A549 treated with Mapracorat at 1 μM for 4 hours (cell line): ENCODE results near the gene HSPA1A. TPM values are rescaled to one million over a fixed set of nuclear protein-coding genes. Genes with fewer than 3 reads are reported as not detected.

Source experiments
- total RNA-seq: library from RNA; stranded (reverse); fragments of 200-300 nt; extraction: Qiagen RNA extraction; gene quantifications from 5 replicates; pipeline ENCODE4 v1.2.3, GENCODE V29; 2022

HSPA1A gene
- 132 to 252 TPM (median 194 TPM) in 5 replicates for total RNA-seq

GRCh38 chr6:31815025-31815838 is at the start of gene HSPA1A, which contains the start of gene HSPA1L:
Gene HSPA1A (plus strand): TSS chr6:31815543. CDS start chr6:31815757, 214 bp downstream.
Gene HSPA1L (minus strand): TSS chr6:31815283. CDS start chr6:31811972, 3,311 bp downstream.

DNA sequence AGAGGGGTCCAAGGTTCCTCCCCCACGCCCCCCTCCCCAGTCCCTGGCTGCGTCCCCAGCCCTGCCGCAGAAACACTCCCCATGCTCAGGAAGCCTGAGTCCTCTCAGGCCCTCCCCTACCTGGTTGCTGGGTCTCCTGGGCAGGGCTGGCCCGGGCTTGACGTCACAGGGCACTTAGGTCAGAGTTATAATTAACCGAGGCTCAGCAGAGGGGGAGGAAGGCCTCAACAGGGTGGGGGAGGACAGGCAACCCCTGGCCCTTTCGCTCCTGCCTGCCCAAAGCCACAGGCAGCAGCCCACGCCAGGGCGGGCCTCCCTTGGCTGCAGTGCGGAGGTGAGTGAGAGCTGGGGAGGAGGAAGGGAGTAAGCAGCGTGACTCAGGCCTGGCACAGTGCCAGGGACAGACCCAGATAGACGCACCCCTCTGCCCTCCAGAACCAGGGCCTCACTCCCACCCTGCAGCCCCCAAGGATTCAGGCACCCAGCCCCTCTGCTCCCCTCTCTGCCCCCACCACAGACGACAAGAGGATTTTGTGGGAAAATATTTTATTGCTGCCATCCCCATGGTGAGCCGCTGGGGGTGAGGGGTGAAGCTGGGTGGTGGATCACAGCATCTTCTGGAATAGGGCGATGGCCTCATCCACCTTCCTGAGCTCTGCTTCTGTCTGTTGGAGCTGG is 38.2 kb upstream of the HSPA1A start, which contains the start of gene VWA7:
Gene VWA7 (minus strand): TSS at position 340 of the 678 bp plus-strand sequence. CDS start 549 bp downstream, outside the sequence.

DNA sequence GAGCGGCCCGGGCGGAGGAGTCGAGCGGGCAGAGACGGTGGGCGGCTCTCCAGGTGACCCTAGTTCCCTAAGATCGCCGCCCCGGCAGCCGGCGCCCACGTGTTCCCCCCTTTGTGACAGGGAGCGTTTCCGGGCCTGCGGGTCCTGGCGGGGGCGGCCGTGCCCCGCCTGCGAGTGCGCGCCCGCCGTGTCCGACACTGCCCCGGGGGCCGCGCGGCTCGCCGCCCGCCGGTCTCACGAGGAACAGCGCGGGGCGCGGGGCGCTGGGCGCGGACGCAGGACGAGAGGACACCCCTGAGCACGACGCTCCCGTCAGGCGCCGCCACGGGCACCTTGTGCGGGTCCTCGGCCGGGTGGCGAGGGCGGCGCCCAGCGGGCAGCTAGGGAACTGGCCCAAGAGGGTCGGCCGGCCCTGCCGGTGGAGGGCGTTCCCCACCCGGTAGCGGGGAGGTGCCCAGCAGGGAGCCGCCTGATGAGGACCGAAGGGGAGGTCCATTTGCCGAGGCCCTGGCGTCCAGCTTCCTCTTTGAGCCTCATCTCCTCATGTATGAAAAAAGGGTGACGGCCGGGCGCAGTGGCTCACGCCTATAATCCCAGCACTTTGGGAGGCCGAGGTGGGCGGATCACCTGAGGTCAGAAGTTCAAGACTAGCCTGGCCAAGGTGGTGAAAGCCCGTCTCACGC is 19.6 kb upstream of the HSPA1A start, which contains the start of gene VARS1:
Gene VARS1 (minus strand): TSS at position 137 of the 683 bp plus-strand sequence. CDS start 535 bp downstream, outside the sequence.

DNA sequence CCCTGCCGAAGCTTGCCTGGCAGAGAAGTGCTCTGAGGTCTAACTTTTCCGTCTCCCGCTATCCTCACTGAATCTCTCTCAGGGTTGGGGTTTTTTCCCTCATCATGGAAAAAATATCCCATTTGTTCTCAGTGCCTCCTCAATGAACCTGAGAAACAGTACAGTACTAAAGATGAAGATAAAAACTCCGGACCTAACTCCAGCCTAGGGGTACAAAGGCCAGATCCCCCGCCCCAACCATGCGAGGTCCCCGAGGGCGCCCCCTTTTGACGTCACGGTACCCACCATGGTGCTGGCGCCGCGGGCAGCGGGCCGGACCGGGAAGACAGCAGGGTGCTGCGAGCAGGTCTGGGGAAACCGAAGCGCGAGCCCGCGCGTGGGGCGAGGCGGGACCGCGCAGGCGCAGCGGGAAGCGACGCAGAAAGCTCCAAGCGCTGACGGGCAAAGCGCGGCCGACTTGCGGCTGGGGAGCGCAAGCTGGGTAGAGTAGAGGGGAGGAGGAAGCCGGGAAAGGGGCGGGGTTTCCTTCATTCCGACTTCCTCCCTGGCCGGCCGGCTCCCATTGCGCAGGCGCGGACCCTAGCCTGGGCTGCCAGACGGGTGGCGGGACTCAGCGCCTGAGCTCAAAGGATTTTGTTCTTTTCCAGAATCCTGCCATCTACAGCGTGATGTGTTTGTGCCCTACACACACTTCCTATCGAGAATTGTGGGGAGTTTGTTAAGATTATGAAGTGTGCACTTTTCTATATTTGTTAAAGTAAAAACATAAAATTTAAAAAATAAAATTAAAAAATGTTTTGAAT is 8.7 kb upstream of the HSPA1A start, which contains the start of gene LSM2:
Gene LSM2 (minus strand): TSS at position 497 of the 803 bp plus-strand sequence. CDS start 209 bp downstream, at position 288.

DNA sequence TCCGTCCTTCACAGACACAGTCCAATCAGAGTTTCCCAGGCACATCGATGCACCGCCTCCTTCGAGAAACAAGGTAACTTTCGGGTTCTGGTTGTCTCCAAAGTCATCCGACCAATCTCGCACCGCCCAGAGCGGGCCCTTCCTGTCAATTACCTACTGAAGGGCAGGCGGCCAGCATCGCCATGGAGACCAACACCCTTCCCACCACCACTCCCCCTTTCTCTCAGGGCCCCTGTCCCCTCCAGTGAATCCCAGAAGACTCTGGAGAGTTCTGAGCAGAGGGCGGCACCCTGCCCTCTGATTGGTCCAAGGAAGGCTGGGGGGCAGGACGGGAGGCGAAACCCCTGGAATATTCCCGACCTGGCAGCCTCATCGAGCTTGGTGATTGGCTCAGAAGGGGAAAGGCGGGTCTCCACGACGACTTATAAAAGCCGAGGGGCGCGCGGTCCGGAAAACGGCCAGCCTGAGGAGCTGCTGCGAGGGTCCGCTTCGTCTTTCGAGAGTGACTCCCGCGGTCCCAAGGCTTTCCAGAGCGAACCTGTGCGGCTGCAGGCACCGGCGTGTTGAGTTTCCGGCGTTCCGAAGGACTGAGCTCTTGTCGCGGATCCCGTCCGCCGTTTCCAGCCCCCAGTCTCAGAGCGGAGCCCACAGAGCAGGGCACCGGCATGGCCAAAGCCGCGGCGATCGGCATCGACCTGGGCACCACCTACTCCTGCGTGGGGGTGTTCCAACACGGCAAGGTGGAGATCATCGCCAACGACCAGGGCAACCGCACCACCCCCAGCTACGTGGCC is 12.1 kb downstream of the HSPA1A start, which contains the start of gene HSPA1B:
Gene HSPA1B (plus strand): TSS at position 453 of the 794 bp plus-strand sequence. CDS start 213 bp downstream, at position 666.

GRCh38 chr6:31862344-31863235 is 47.2 kb downstream of the HSPA1A start, which contains the start of gene NEU1:
Gene NEU1 (minus strand): TSS chr6:31862821. CDS start chr6:31862776, 45 bp downstream.

Other genes with a start within 250 kb of the HSPA1A start
- 0.10 to 0.16 TPM (median 0.12 TPM) in 3 of 5 replicates, not detected in the others for gene LTA, start 243.3 kb upstream of the HSPA1A start, total RNA-seq
- 0.07 to 0.15 TPM (median 0.14 TPM) in 3 of 5 replicates, not detected in the others for gene TNF, start 240.0 kb upstream of the HSPA1A start, total RNA-seq
- 0.35 to 0.88 TPM (median 0.51 TPM) in 5 replicates for gene LTB, start 233.1 kb upstream of the HSPA1A start, total RNA-seq
- 0.16 to 0.36 TPM in 2 of 5 replicates, not detected in the others for gene LST1, start 229.3 kb upstream of the HSPA1A start, total RNA-seq
- not detected in 5 replicates for gene NCR3, start 222.5 kb upstream of the HSPA1A start, total RNA-seq
- not detected in 5 replicates for gene AIF1, start 200.3 kb upstream of the HSPA1A start, total RNA-seq
- gene PRRC2A, start 194.8 kb upstream of the HSPA1A start, total RNA-seq = 68.4 to 87.7 TPM (median 84.8 TPM) in 5 replicates
- gene BAG6, start 162.9 kb upstream of the HSPA1A start, total RNA-seq = 106 to 148 TPM (median 138 TPM) in 5 replicates
- 2.8 to 3.7 TPM (median 2.9 TPM) in 5 replicates for gene APOM, start 159.6 kb upstream of the HSPA1A start, total RNA-seq
- 11.1 to 12.4 TPM (median 11.6 TPM) in 5 replicates for gene C6orf47, start 154.8 kb upstream of the HSPA1A start, total RNA-seq
- gene GPANK1, start 150.5 kb upstream of the HSPA1A start, total RNA-seq = 10.2 to 12.1 TPM (median 11.4 TPM) in 5 replicates
- gene CSNK2B, start 149.5 kb upstream of the HSPA1A start, total RNA-seq = 167 to 177 TPM (median 171 TPM) in 5 replicates
- gene LY6G5B, start 145.6 kb upstream of the HSPA1A start, total RNA-seq = 2.1 to 5.7 TPM (median 3.8 TPM) in 5 replicates
- gene LY6G5C, start 134.5 kb upstream of the HSPA1A start, total RNA-seq = 0.92 to 1.6 TPM (median 1.1 TPM) in 5 replicates
- 11.3 to 19.8 TPM (median 18.4 TPM) in 5 replicates for gene ABHD16A, start 112.2 kb upstream of the HSPA1A start, total RNA-seq
- gene LY6G6F, start 108.7 kb upstream of the HSPA1A start, total RNA-seq = not detected in 5 replicates
- not detected in 5 replicates for gene LY6G6D, start 100.2 kb upstream of the HSPA1A start, total RNA-seq
- gene LY6G6C, start 93.8 kb upstream of the HSPA1A start, total RNA-seq = 0.21 to 0.24 TPM (median 0.23 TPM) in 3 of 5 replicates, not detected in the others
- not detected in 5 replicates for gene MPIG6B, start 92.2 kb upstream of the HSPA1A start, total RNA-seq
- gene DDAH2, start 86.2 kb upstream of the HSPA1A start, total RNA-seq = 28.3 to 32.5 TPM (median 31.8 TPM) in 5 replicates
- gene CLIC1, start 79.0 kb upstream of the HSPA1A start, total RNA-seq = 471 to 496 TPM (median 485 TPM) in 5 replicates
- gene MSH5, start 75.5 kb upstream of the HSPA1A start, total RNA-seq = 11.8 to 15.5 TPM (median 13.1 TPM) in 5 replicates
- gene SAPCD1, start 52.9 kb upstream of the HSPA1A start, total RNA-seq = 2.6 to 5.2 TPM (median 4.3 TPM) in 5 replicates
- gene VWA7, start 38.2 kb upstream of the HSPA1A start, total RNA-seq = 0.72 to 2.2 TPM (median 1.4 TPM) in 5 replicates
- gene VARS1, start 19.8 kb upstream of the HSPA1A start, total RNA-seq = 45.6 to 60.9 TPM (median 53.8 TPM) in 5 replicates
- gene LSM2, start 8.6 kb upstream of the HSPA1A start, total RNA-seq = 51.0 to 62.8 TPM (median 60.8 TPM) in 5 replicates
- 1.3 to 1.8 TPM (median 1.5 TPM) in 5 replicates for gene HSPA1L, start 260 bp upstream of the HSPA1A start, total RNA-seq
- gene HSPA1B, start 12.2 kb downstream of the HSPA1A start, total RNA-seq = 89.4 to 177 TPM (median 151 TPM) in 5 replicates
- gene NEU1, start 47.3 kb downstream of the HSPA1A start, total RNA-seq = 21.6 to 33.6 TPM (median 26.8 TPM) in 5 replicates
- gene SLC44A4, start 63.5 kb downstream of the HSPA1A start, total RNA-seq = 0.15 TPM in 1 of 5 replicates, not detected in the others
- gene EHMT2, start 82.2 kb downstream of the HSPA1A start, total RNA-seq = 19.9 to 30.0 TPM (median 29.0 TPM) in 5 replicates
- gene ZBTB12, start 86.5 kb downstream of the HSPA1A start, total RNA-seq = 2.4 to 4.1 TPM (median 3.7 TPM) in 5 replicates
- gene C2, start 112.2 kb downstream of the HSPA1A start, total RNA-seq = 0.26 to 0.46 TPM (median 0.31 TPM) in 5 replicates
- gene CFB, start 130.6 kb downstream of the HSPA1A start, total RNA-seq = 1.9 to 2.3 TPM (median 2.0 TPM) in 5 replicates
- gene NELFE, start 143.4 kb downstream of the HSPA1A start, total RNA-seq = 76.0 to 93.4 TPM (median 77.7 TPM) in 5 replicates
- gene SKIC2, start 143.6 kb downstream of the HSPA1A start, total RNA-seq = 19.7 to 26.3 TPM (median 23.2 TPM) in 5 replicates
- 10.3 to 13.3 TPM (median 11.0 TPM) in 5 replicates for gene DXO, start 156.6 kb downstream of the HSPA1A start, total RNA-seq
- 0.97 to 1.7 TPM (median 1.4 TPM) in 5 replicates for gene C4A, start 166.5 kb downstream of the HSPA1A start, total RNA-seq
- 0.69 to 1.5 TPM (median 1.3 TPM) in 5 replicates for gene C4B, start 199.3 kb downstream of the HSPA1A start, total RNA-seq
- gene CYP21A2, start 222.9 kb downstream of the HSPA1A start, total RNA-seq = not detected in 5 replicates